GM10847 (cell line): Measurements from ENCODE around the gene ACSL4.

Experiments
- POLR2A ChIP-seq: IDR thresholded peaks from 2 replicates; pipeline ENCODE4 v1.6.1; 2011; ENCODE audit not compliant: insufficient read length; ENCODE audit errors: extremely low read depth

ACSL4 gene

GRCh38 chrX:109696146-109696740, 36.8 kb downstream of the ACSL4 start:
- TF ChIP-seq POLR2A = no peak

- no peak for TF ChIP-seq POLR2A
Measured at GRCh38 chrX:109695637-109696036, 37.4 kb downstream of the ACSL4 start.

GRCh38 chrX:109691752-109692151, 41.3 kb downstream of the ACSL4 start:
- TF ChIP-seq POLR2A = no peak

DNA sequence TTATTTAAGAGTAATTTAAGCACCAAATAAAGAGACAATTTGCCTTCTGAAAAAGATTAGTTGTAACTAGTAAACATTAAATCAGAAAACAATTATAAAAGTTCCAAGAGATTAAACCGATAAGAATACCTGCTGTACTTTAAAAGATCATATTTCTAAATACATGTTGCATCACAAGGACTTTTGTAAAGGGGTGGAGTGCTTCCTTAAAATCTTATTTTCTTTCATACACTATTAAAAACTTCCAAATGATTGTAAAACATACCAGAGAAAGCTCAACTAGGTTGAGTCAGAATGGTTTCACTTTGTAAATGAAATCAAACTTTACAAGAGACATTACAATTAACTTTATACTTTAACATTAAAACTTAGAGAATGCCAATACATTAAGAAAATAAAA, 41.8 kb downstream of the ACSL4 start:
- no peak for TF ChIP-seq POLR2A

DNA sequence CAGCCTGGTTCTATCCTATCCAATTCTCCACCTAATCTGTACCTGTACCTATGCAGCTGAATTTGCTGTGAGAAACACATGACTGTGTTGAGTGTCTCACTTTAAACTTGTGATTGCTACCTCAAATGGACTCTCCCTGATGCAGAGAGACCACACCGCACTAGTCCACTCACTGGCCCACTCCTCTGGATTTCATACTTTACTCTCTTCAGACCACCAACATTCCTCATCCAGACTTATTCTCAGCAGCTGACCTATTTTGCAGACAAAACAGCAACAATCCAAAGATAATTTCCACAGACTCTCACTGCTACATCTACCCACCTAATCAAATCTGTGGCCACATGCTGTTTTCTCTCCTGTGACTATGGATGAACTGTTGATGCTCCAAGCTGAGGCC, 45.2 kb downstream of the ACSL4 start:
- no peak for TF ChIP-seq POLR2A

GRCh38 chrX:109685656-109686078, 47.4 kb downstream of the ACSL4 start:
- no peak for TF ChIP-seq POLR2A

GRCh38 chrX:109684136-109684535, 48.9 kb downstream of the ACSL4 start:
- no peak for TF ChIP-seq POLR2A

DNA sequence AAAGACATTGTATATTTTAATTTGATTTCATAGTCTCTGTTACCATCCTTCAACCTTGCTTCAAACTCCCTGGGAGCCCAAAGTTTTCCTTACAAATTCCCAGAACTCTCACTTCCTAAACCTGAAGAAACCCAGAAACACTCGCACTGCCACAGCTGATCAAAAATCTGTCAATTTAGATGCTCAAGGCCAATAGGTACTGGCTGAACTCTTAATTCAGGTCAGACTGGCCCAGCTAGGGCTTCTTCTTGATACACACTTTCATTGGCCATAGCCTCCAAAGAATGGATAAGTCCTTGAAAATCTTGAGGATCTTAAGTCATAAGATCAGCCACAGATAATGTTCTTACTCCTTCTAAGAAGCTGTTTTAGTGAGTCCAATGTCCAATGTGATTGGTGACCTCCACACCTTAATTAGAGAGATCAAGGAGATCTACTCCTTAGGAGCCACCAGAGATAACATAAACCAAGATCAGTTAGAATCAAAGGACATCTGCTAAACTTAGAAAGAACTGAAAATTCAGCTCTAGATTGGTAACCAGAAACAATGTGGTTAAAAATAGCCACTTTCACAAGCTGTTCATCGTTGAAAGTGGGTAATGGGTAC, 51.5 kb downstream of the ACSL4 start:
- no peak for TF ChIP-seq POLR2A

- no peak for TF ChIP-seq POLR2A
Measured at GRCh38 chrX:109679820-109680219, 53.2 kb downstream of the ACSL4 start.

GRCh38 chrX:109672239-109672638, 60.8 kb downstream of the ACSL4 start:
- no peak for TF ChIP-seq POLR2A

GRCh38 chrX:109667986-109668385, 65.1 kb downstream of the ACSL4 start:
- no peak for TF ChIP-seq POLR2A

DNA sequence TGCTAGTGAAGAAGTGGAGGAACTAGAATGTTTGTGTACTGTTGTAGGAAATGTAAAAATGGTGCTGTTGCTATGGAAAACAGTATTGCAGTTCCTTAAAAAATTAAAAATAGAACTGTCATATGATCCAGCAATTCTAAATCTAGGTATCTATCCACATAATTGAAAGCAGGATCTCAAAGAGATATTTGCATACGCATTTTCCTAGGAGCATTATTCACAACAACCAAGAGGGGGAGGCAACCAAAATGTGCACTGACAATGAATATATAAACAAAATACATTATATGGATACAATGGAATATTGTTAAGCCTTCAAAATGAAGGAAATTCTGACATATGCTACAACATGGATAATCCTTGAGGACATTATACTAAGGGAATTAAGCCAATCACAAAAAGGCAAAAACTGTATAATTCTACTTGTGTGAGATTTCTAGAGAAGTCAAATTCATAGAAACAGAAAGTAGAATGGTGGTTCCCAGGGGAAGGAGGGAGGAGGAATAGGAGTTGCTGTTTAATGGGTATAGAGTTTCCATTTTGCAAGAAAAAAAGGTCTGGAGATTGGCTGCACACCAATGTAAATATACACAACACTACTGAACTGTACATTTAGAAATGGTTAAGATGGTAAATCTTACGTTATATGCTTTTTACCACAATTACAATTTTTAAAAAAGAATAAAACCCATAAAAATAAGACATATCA, 72.5 kb downstream of the ACSL4 start:
- no peak for TF ChIP-seq POLR2A

- no peak for TF ChIP-seq POLR2A
Measured at GRCh38 chrX:109658391-109658790, 74.7 kb downstream of the ACSL4 start.

DNA sequence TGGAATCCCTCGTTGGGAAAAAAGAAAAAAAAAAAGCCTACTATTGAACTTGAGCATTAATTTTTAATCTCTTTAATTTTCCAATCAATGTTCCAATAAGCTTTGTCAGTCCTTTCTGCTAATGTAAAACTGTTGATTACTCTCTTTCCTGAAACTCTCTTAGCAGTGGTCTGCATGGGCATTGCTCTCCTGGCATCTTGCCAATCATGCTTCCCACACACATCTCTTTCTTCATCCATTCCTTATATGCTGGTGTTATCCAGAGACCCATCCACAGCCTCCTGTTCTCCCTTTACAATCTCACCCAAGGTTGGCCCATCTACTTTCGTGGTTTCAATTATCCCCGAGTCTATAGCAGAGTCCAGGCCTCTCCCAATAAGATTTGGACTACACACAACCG, 76.3 kb downstream of the ACSL4 start:
- TF ChIP-seq POLR2A = no peak

DNA sequence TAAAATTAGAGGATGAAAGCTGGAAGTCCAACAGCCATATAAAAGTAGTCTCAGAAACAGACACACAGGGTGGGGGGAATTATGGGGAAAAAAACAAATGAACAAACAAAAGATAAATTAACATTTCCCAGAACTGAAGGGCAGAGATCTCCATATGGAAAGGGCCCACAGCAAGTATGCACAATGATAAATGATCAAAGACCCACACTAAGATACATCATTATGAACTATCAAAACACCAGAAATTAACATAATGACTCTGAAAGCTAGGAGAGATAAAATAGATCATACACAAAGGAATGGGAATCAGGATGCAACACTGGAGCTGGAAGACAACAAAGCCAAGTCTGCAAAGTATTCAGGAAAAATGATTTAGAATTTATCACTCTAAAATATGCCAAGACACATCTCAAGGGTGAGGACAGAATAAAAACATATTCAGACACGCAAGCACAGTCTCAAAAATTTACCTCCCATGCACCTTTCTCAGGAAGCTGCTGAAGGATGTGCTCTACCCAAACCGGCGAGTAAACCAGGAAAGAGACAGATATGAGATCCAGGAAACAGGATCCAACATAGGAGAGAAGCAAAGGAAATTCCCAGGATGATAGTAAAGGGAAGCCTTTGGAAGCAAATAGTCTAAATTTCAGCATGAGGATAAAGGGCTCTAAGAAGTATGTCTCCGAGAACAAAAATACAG, 77.4 kb downstream of the ACSL4 start:
- TF ChIP-seq POLR2A = no peak
